ENCODE measurements around the gene VEGFC.

VEGFC gene

DNA sequence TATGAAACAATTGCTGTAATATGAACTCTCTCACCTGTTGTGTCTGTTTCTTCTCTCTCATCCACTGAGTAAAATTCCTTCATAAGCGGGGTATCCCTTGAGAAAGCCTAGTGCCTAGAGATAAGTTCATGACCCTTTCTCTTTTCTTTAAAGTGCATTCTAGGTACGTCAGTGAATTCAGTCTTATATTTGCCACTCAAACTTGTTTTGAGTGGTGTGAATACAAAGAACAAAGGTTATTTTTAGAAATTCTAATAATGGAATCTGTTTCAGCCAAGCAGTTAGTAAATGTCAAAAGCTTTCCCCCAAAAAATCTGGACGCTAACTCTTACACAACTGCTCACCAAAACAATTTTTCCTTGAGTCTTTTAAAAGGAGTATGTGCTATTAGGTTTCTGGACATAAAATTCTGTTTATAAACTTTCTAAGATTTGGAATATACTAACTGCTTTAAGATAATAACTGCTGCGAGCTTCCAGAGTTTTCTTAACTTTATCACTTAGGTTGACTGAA lies 112.0 kb downstream of the VEGFC start:
- no peak for DNase-seq (ENCODE audit: low spot score)

DNA sequence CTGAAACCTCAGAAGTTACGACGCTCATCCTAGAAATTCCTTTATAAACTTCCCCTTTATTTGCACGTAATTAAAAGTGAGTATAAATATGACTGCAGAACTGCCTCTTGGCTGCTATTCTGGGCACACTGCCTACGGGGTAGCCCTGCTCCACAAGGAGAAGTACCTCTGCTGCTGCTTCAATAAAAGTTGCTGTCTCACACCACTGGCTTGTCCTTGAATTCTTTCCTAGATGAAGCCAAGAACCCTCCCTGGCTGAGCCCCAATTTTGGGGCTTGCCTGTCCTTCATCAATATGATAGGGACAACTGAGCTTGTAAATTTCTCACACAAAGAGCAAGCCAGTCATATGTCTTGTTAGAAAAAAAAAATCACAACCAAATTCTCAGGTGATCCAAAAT lies 115.8 kb downstream of the VEGFC start:
- DNase-seq (ENCODE audit: low spot score), result no peak

DNA sequence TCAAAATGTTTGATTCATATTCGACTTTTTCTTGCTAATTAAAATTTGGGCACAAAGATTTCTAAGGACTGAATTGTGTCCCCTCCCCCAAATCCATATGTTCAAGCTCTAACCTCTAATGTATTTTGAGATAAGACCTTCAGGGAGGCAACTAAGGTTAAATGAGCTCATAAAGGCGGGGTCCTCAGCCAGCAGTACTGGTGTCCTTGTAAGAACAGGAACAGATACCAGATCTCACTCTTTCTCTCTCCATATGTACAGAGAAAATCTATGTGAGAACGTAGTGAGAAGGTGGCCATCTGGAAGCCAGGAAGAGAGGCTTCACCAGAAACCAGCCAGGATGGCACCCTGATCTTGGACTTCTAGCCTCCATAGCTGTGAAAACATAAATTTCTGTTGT lies 116.9 kb downstream of the VEGFC start:
- DNase-seq (ENCODE audit: low spot score), result no peak

DNA sequence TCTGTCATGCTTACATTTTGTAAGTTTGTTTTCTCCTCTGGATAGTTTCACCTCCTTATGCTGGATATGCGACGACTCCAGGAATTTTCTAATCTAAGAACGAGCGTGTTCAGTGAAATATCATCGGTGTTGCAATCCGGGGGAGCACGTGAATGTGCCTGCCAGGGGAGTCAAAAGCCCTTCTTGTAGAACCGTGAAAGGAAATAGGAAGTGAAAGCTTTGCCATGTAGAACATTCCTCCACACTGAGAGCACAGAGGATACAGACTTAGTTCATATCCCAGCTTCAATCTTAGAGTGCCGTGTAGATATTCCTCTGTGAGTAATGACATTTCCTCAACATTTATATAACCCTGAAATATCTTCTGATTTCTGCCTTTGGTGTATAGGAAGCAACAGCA lies 121.2 kb downstream of the VEGFC start:
- no peak for DNase-seq (ENCODE audit: low spot score)

DNA sequence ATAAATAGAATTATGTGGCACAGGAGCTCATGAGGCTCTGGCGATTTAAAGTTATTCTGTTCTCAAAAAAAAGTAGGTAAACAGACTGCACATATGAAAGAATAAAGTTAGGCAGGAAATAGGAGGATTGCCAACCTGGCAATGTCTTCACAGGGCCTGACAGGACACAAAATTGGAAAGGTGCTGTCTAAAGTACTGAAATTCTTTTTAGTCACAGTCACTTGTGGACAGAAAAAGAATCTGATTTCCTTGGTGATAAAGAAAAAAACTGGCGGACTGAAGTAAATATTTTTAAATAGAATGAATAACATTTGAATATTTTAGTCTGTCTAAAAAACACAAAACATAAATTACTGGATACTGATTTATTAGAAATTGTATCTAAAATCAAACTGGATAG lies 124.4 kb downstream of the VEGFC start:
- no peak for DNase-seq (ENCODE audit: low spot score)

DNA sequence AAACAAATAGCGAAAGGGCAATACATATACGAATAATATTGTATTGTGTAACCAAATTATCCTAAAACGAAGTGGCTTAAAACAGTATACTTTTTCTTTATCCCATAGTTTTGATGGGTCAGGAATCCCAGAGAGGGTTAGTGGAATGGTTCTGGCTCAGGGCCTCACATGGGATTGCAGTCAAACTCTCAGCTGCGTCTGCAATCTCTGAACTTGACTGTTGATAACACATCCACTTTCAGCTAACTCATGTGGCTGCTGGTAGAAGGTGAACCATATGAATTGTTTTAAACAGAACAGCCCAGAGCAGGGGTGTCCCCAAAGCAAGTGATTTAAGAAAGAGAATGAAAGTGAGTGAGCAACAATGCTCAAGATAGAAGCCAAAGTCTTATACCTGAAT lies 127.8 kb downstream of the VEGFC start:
- DNase-seq (ENCODE audit: low spot score), result no peak

DNA sequence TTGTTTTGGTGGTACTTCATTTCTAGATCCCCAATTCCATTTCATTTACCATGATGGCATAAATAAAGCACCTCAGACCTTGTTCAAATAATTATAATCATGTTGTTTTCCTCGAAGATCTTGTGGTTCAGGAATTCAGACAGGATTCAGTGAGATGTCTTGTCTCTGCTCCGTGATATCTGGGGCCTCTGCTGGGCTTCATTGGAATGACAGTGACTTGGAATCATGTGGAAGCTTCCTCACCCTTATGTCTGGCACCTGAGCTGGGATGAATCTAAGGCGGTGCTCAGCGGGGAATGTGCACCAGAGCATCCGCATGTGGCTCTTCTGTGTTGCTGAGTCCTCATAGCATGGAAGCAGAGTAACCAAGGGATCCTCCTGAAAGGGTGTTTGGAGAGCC lies 132.2 kb downstream of the VEGFC start:
- no peak for DNase-seq (ENCODE audit: low spot score)

DNA sequence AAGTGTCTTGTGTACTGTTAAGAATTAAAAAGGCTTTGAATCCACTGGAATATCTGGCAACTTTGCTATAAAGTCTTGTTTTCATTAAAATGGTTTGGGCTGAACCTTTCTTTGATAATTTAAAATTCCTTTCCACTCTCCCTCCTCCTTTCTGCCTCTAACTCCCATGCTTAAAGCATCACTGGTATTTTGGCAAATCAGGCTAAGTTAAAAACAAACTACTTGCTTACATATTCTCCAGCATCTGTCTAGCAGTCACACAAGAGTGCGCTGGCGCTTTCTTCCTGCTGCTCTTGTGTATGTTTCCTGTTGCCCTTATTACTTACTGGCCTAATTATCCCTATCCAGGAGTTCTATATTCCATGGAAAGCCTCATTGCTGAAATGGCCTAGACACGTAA lies 136.6 kb downstream of the VEGFC start:
- no peak for DNase-seq (ENCODE audit: low spot score)

DNA sequence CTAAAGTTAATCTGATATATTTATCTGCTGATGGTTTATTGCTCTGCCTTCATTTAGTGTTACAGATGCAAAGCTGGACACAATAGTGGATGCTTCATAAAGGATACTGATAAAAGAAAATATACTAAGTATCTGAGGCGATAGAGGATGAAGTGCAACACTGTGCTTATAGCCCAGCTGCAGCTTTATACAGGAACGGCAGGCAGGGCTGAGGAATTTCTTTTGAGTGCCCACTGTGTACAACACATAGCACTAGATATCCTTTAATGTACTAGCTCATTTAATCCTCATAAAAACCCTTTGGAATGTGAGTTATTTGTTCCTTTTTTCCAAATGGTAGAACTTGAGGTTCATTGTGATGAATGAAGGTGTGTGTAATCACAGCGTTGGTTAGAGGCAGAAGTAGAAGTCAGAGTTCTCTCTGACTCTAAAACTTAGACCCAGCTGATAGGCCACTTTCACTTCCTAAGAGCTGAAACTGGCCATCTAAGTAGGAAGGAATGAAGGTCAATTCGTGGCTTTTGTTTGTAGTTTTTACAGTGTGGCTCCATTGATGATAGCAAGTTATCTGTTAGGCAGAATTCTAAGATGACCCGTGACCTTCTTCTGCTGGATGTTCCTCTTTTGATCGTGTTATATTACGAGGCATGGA lies 138.0 kb downstream of the VEGFC start:
- no peak for DNase-seq (ENCODE audit: low spot score)

DNA sequence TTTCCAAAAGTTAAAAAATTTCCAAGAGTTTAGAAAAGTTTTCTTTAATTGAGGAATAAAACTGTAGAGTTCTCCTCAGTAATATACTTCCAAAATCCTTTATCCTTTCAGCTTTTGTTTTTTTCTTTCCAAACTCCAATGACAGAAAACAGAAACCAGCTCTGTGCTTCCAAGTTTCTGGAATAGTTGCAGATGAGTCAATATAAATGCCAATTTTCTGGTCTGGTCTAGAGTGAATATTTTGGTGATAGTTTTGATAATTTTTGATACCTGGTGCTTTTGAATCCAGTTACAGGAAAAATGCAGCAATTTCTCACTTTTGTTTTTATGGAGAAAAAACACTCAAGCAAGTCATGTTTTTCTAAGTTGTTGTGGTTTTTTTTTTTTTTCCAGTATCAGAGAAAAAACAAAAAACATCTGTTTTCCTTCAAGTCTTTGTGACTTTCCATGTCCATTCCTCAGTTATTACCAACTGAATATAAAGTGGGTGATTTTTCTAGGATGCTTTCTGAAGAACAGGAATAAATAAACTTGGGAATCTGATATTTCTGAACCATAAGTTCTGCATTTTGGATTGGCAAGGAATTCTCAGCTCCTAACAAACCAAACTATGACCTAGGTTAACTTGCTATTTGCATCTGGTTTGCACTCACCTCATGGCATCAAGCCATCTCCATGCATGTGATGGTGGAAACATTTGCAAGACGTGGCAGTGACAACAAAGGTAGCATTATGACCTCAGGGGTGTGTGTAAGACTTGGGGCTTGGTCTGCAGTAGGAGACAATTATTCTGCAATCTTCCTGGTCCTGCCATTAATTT lies 139.1 kb downstream of the VEGFC start:
- DNase-seq (ENCODE audit: low spot score), result no peak

DNA sequence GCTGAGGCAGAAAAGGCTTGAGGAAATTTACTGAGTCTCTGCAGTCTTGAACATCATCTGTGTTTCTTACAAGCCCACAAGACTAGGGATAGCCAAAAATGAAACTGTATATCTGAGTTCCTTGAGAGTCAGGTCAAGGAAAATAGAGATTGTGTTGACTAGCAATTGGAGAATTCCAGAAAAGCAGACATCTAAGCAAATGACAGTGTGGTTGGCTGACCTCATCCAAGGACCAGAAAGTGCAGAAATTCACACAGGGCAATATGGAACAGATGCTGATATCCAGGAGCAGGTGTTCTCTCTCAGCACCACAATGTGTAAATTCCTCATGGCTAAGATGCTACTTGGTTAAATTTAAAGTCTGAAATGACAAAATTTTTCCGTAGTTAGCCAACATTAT lies 146.4 kb downstream of the VEGFC start:
- no peak for DNase-seq (ENCODE audit: low spot score)

DNA sequence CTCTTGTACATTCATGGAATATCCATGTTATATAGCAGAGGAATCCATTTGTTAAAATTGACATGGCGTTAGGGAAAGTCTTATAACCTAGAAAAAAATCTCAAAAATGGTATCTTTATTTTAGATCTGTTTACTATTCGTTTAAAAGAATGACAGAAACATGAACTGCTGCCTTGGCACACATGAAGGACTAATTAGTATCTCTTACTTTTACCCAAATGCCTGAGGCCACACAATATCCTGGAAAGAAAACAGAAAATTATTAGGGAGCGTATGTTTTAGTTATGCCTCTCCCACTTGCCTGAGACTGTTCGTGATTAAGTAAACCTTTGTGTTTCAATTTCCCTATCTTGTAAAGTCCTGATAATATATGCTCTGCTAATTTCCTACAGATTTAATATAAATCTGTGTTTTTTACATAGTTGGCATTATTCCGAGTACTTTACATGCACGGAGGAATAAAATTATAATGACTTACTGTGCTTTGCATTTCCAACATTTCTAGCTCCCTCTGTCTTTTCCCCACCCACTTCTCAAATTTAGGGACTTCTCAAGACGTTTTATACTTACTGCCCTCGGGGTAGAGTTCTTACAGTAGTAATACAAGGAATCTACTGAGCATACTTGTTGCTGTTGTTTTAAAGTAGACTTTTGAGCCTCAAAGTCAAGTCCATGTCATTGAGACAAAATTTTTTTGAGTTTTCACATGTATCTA lies 147.3 kb downstream of the VEGFC start:
- no peak for DNase-seq (ENCODE audit: low spot score)

DNA sequence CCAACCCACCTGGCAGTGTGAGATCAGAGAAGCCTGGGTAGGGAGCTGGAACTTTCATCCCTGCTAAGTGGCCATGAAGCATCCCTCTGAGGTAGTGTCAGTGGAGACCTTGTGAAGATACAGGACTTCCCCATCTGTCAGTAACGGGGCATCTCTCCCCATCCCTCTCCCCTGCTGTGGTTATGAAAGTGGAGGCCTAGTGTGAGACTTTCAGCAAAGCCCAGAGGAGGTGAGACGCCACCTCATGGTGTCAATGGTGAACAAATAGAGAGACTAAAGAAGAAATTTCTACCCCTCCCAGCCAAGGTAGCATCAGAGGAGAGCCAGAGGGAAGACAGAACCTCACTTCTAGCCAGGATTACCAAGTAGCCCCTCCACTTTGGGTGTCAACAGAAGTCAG lies 150.2 kb downstream of the VEGFC start:
- no peak for DNase-seq (ENCODE audit: low spot score)

DNA sequence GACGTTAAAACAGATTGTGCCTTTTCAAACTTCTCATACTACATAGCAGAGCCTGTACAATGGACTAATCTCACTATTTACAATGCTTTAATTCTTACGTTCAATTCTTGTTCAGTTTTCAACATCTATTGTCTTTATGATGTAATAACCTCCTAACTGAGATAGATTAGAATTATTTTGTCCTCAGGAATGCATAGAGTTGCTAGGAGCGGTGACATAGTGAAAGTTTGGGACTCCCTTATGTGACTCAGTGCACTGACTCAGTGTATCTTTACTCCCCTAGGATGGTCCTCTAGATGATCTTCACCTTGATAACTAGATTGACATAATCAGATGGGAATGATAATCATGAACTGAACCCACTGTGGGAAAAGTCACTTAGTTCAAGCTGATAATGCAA lies 151.5 kb downstream of the VEGFC start:
- no peak for DNase-seq (ENCODE audit: low spot score)

DNA sequence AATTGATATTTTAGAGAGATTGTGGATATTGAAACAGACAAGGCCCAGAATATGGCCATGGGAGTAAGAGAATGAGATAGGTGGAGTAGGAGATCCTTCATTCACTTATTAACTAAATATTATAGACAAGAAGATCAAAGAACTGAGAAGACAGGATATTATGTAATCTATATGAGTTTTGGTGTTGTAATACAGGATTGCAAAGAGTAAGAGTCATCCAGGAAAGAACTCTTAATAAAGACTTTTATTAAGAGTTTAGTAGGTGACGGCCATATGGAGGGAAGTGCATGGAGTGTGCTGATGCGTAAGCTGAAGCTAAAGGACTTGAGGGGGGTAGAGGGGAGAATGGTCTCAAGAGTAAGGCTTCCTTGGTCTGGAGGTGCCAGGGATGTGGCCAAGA lies 153.7 kb downstream of the VEGFC start:
- DNase-seq (ENCODE audit: low spot score), result no peak

DNA sequence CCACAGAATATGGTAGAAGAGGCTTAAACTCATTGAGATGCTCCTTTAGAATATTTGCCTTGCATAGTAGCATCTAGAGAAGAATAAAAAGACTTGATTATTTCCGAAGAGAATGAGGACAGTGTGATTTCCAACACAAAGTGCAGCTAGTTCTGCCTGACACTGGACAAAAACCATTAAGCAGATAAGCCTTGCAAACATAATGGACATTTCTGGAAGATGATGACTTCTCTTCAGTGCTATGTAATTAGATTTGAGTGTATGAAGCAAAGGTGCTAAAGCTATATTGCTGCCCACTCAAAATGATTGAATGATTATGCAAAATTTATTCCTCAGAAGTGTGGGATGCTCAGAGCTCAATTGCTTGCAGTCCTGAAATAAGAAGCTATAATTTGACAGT lies 156.4 kb downstream of the VEGFC start:
- no peak for DNase-seq (ENCODE audit: low spot score)

DNA sequence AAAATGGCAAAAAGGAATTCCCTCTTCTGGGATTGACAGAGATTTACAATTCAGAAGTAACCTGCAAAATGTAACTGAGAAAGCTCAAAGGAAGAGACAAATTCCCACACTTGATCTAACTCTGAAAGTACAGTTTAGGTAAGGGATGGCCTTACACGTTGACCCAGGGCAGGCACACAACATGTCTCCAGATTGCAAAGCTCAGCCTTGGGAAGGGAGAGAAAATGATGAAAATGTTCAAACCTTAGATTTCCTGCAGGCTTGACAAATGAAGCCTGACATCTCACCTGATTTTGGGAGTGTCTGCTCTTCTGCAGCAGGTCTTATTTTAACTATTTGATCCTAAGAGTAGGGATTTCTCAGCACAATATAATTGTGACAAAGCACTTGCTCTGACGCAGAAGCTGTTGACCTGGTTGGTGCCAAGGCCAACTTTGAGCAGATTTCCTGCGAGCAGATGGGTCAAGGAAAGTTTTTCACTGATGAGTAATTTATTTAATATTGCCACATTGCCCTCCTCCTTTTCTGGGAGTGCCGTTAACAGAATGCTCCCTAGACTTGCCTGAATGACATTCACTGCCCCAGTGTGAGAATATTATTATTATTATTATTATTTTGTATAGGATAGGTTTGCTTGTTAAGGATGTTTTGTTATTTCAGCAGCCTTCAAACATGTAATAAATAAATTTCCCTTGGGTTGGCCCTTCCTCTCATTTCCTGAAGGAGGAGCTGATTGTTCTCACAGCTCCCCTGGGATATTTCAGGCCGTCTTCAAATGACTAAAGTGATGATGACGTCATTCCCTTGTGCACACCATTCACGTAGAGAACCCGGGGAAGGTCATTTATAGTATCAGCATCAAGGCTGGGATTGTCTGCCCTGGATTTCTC lies 157.1 kb downstream of the VEGFC start:
- no peak for DNase-seq (ENCODE audit: low spot score)

Data from NAMALWA (cell line).